ENCODE measurements around the gene TMEM117.
"Not testable (repeated sequence)": the region's sequence is repeated elsewhere in the genome, so short reads cannot be mapped to it uniquely, and the experiment has no call there.

TMEM117 gene

DNA sequence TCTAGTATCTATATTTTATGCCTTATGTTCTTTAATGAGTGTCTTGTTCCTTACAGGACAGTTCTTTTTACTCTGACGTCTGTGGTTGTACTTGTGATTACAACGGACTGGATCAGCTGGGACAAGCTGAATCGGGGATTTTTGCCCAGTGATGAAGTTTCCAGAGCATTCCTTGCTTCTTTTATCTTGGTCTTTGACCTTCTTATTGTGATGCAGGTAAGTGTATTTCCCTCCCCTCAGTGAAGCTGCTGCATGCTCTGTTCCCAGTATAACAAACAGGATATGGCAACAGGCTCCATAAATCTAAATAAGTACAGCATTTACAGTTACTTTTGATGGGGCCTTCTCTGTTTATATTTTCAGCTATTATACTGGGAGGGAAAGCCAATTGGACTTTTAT lies 463.6 kb downstream of the TMEM117 start:
- DNase-seq (ENCODE audit: low read depth) = no peak

DNA sequence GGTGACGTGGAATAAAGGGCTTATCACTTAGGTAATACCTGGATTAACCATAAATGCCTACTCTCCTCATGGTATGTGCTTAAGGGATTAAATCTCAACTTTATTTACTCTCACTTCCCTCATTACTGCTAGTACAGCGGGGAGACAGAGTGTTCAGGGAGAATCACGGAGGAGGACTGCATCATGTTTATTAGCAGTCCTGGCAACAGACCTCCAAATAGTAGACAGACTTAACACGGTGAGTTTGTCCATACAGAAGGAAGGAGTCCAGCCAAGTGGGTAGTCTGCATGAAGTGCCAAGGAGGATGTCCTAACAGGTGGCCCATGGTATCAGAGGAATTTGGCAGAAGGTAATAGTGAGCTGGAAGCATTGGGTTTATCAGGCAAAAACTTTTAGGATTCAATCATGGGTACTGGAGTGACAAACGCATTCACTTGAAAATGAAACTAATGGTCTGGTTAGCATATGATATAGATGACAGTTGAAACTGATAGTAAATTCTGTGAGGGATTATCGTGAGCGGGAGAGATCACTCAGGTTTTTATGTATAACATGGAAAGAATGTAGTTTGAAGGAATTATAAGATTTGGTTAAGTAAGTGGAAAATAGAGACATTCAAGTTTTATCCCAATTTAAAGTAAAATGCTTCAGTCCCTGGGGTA lies 471.8 kb downstream of the TMEM117 start:
- DNase-seq (ENCODE audit: low read depth) = no peak

DNA sequence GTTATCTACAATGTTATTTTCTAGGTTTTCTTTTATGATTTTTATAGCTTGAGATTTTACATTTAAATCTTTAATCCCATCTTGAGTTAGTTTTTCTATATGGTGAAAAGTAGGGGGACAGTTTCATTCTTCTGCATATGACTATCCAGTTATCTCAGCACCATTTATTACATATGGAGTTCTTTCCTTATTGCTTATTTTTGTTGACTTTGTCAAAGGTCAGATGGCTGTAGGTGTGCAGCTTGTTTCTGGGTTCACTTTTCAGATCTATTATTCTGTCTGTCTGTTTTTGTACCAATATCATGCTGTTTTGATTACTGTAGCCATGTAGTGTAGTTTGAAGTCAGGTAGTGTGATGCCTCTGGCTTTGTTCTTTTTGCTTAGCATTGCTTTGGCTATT lies 477.3 kb downstream of the TMEM117 start:
- DNase-seq (ENCODE audit: low read depth) = no peak

DNA sequence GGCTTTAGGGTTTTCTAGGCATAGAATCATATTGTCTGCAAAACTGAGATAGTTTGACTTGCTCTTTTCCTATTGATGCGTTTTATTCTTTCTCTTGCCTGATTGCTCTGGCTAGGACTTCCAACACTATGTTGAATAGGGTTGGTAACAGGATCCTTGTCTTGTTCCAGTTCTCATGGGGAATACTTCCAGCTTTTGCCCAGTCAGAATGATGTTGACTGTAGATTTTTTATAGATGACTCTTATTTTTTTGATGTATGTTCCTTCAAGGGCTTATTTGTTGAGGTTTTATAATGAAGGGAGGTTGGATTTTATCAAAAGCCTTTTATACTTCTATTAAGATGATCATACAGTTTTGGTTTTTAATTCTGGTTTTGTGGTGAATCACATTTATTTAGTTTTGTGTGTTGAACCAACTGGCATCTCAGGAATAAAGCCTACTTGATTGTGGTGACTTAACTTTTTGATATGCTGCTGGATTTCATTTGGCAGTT lies 478.2 kb downstream of the TMEM117 start:
- DNase-seq (ENCODE audit: low read depth) = no peak

DNA sequence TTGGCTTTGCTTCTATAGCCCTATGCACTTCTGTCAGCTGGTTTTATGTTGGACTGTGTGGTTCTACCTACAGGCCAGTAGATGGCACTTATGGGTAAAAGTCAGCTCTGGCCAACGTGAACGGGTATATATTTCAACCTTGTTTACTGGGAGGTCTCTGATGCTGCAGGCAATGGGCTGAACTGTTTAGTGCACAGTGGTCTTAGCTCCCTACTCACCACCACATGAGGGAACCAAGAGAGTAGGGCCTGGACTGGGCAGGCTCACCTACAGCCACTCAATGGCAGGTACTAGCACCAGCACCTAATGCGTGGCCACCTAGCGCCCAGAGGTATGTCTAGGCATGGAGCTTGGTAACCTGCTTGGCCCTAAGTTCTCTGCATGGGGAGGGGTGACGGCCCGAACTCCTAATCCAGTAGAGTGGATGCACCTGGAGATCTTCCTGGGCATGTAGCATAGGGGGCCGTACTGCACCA lies 481.8 kb downstream of the TMEM117 start:
- DNase-seq (ENCODE audit: low read depth) = no peak

DNA sequence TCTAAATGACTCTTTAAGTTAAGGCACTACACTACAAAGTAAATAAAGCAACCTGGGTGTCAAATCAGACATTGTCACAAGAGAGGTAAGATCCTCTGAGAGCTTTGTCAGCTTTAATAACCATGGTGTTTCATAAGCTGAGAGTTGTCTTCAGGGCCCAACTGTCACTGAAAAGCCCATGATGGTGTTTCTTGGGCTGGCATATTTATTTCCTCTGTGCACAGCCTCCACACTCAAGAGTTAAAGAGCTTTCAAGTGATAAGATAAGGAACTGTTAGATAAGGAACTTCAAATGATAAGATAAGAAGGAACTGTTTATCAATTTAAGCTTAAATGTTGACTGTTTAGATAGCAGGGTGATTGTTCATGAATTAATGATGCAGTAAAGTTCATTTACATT lies 495.4 kb downstream of the TMEM117 start:
- DNase-seq (ENCODE audit: low read depth) = no peak

DNA sequence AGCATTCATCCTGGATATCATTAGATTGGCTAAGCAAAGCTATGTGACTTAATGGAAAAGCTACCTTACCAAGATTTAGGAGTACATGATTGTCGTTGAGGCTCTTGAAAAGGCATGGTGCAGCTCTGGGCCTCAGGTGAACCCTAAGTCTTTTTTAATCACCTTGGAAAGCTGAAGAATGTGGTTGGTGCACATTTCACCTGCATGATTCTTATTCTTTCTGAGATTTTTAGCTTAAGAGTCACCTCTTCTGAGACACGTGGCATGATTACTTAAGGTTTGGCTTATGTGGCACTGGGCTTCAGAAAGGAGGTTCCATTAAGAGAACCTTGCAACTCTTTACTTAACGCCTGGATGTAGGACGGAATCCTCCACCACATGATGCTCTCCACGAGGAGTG lies 498.5 kb downstream of the TMEM117 start:
- DNase-seq (ENCODE audit: low read depth) = no peak

DNA sequence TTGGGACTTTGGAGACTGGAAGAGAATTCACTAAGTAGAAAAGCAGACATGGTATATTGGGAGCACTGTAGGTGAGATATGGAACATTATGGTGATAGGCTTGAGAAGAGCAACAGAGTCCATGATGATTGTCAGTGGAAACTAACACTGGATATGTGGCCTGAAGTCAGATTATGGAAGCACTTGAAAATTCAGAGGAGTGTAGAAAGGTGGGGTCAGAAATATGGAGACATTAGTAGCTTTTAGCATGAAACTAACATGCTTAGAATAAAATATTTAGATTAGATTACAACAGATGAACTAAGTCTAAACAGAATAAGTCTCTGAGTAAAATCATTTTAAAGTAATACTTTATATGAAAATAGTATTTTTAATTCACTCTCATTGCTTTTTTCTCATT lies 499.1 kb downstream of the TMEM117 start:
- DNase-seq (ENCODE audit: low read depth) = no peak

DNA sequence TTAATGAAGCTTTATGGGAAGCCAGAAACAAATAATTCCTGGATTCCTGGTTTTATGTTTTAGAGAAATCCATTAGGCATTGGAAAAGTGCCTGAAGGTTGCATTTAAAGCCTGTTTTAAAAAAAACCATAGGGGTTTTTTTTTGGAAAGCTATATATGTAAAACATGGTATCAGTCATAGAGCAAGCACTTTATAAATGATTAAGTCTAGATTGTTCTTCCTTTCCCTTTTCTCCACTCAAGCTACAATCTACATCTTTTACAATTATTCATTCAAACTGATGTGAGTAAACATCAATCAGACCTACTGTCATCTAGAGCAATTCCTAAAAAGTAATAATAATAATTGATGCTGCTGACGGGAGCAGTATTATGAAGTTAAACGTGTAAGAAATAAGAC lies 500.7 kb downstream of the TMEM117 start:
- no peak for DNase-seq (ENCODE audit: low read depth)

DNA sequence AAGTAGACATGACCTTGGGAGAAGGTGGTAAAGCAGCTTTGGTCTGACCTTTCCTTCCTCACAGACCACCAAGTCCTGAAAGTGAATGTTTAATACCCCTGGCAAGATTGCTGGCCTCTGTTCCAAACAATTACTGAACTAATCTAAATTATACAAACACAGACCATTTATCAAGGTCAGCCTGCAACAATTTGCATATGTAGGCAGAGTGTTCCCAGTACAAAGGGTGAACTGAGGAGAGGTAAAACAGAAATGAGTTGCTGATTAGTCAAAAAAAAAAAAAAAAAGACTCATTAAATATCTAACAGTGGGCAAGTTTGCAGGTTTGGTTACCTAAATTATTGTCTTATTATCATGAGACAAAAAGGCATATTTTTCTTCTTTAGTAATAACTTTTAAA lies 506.5 kb downstream of the TMEM117 start:
- no peak for DNase-seq (ENCODE audit: low read depth)

DNA sequence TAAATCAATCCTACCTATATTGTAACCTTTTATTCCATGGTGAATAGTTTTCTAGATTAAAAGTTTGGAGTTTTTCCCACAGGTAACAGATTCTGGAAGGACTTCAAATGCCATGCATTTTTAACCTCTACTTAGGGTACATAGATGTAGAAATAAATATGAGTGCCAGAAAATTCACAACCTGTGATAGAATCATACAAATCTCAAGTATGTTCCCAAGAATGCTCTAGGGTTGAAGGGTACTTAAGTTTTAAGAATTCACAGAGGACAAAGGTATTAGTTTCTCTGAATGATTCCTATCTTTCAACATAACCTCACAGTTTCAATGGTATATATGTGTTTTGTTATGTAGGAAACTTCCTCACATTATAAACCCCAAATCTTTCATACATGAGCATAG lies 511.3 kb downstream of the TMEM117 start:
- DNase-seq (ENCODE audit: low read depth) = no peak

DNA sequence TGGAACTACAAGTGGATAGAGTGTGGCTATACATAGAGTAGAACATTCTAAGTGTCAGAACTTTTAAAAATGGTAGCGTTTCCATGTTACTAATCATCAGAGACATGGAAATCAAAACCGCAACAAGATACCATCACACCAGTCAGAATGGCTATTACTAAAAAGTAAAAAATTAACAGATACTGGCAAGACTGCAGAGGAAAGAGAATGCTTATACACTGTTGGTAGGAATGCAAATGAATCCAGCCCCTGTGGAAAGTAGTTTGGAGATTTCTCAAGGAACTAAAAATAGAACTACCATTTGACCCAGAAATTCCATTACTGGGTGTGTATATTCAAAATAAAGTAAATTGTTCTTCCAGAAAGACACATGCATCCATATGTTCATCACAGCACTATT lies 521.6 kb downstream of the TMEM117 start:
- no peak for DNase-seq (ENCODE audit: low read depth)

DNA sequence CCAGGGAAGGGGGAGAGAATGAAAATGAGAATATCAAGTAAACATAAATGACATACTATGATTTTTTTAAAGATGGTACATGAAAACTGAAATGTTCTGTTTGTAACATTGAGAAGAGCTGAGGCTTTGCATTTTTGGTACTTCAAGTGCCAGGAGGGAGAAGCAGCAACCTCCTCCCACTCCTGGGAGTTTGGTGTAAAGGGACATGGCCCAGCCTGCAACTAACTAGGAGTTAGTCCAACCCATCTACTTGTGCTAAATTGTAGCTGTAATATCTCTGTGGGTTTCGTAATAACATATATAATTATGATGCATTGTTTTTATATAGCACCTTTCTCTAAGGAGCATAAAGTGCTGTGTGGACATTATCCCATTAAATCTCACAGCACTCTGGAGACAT lies 522.8 kb downstream of the TMEM117 start:
- DNase-seq (ENCODE audit: low read depth) = no peak

DNA sequence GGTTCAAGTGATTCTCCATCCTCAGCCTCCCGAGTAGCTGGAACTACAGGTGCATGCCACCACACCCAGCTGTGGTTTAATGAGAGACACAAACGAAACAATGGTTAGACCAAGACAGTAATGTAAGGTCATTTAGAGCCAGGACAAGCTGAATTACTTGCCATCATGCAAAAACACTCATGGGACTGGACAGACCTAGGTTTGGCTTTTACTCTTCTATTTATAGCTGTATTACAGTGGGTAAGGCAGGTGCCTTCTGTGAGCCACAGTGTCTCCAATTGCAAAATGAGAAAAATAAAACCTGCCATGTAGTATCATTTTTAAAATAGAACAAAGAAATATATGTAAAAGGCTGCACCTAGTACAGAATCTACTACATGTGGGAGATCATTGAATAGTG lies 527.1 kb downstream of the TMEM117 start:
- no peak for DNase-seq (ENCODE audit: low read depth)

DNA sequence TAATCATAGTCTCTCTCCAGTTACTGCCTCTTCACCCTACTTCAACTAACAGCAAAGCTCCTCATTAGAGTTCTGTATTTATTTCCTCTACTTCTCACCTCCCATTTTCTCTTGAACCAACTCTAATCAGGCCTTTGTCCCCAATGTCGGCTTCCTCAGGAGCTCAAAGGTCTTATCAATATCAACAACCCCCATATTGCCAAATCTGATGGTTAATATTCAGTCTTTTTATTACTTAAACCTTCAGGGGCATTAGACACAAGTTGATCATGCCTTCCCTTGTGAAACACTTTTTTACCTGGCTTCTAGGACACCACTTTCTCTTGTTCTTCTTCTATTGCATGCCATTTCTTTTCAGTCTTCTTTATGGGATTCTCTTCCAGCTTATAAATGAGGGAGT lies 531.3 kb downstream of the TMEM117 start:
- DNase-seq (ENCODE audit: low read depth) = no peak

DNA sequence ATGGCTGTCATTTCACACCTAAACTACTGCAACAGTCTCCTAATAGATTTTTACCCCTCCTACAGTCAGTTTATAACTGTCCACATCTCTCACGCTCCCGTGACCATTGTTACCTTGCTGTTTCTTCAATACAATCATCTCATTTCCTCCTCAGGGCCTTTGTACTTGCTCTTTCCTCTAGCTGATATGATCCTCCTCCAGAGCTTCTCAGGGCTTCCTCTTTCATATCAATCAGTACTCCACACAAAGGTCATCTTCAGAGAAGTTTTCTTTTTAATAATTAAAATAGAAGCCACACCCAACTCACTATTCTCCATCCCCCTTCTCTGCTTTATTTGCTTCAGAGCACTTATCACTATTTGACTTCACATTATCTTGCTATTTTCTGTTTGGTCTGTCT lies 532.0 kb downstream of the TMEM117 start:
- DNase-seq (ENCODE audit: low read depth) = no peak

DNA sequence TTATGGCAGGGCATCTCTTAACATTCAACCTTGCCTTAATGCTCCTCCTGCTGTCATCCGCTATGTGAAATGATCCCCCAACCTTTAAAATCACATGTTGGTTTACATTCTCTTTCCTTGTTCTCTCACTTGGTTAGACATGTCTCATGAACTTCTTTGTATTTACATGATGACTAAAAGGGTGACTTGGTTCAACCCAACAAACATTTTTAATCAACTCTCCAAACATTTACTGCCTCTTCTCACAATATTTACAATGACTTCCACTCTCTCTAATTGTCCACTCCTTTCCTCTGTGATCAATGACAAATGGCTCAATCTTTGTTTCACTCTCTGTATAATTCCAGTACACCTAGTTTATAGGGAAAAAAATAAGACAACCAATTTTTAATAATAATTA lies 534.1 kb downstream of the TMEM117 start:
- no peak for DNase-seq (ENCODE audit: low read depth)

DNA sequence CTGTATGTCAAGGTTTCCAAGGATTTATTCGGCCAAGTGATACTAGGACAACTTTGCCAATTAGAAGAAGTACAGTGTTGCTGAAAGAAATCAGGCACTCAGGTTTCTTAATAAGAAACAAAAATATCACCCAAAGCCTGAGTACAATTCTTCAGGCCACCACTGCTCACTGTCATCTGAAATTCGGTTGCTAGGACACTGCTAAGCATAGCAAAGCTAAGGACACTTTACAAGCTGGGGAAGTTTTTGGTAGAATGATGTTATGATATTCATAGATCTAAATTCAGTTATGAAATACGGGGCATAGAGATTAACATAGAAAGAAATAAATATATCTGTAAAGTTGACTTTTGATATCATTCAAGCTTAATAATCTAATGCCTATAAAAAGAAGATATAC lies 535.1 kb downstream of the TMEM117 start:
- no peak for DNase-seq (ENCODE audit: low read depth)

DNA sequence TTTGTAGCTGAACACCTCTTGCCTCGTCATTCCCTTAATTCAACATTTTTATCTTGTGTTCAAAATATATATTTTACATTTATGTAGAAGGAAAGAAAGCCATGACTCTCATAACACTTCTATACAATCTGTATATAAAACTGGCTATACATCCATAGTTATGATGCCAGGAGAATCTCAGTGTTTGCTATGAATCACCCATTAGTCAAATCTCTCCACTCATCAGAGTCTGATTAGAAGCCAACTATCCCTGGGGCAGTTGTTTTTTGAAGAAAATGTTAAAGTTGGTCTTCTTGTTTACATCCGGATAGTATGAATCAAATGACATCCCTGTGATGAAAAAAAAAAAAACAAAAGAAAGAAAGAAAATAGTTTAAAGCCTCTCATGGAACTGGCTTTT lies 536.4 kb downstream of the TMEM117 start:
- no peak for DNase-seq (ENCODE audit: low read depth)

DNA sequence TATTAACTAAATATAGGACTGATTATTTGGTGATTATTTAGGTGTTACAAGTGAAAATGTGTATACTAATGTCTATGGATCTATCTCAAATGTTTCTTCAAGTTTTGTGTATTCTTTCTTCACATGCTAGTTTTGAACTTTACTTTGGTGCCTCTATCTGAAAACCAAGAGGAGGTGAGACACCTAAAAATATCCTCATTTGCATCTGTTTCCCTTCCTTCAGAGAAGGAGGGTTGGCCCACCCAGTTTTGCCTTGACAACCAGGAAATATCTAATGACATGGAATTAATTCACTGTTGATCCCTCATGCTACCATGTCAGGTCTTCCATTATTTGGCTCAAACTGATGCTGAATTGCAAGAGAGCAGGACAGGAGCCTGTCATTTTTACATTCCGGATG lies 539.8 kb downstream of the TMEM117 start:
- DNase-seq (ENCODE audit: low read depth) = no peak

DNA sequence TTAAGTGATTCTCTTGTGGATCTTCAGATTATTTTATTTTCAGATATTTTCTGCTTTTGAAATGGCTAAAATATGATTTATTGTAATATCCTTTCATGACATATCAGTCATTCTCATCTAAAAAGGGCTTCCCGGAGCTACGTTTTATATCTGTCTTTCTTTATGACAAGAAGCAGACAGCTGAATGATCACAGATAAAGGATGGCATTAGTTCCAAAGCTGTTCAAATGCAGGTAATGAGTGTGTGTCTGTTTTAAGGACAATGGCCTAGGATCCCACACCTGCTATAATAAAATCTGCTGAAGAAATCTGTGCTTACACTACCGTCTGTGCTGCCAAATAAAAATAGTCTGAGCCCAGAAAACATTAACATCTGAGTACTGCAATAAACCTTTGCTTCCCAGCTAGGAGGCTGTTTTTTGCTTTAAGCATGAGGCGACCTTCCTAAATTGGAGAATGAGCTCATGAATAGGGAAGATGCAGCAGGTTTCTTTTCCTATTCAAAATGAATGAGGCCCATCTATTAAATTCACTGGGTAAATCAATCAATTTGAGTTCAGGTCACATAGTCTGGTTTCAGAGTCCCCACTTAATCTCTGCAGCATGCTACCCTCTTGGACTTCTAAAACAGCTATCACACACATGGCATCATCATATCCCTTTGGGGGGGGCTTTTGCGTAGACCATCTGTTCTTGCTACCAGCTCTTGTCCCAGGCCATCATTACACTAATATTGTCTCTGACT lies 541.7 kb downstream of the TMEM117 start:
- DNase-seq (ENCODE audit: low read depth) = no peak

DNA sequence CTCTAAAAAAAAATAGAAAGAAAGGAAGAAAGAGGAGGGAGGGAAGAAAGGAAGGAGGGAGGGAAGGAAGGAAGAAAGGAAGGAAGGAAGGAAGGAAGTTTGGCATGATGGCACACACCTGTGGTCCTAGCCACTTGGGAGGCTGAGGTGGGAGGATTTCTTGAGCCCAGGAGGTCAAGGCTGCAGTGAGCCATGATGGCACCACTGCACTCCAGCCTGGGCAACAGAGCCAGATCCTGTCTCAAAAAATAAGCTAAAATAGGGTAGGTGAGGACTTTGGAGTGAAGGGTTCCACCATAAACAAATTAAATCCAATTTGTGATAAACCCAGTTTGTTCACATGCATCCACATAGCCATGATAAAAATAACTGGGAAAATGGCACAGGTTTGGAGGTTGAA lies 543.2 kb downstream of the TMEM117 start:
- not testable (repeated sequence) for DNase-seq (ENCODE audit: low read depth)

DNA sequence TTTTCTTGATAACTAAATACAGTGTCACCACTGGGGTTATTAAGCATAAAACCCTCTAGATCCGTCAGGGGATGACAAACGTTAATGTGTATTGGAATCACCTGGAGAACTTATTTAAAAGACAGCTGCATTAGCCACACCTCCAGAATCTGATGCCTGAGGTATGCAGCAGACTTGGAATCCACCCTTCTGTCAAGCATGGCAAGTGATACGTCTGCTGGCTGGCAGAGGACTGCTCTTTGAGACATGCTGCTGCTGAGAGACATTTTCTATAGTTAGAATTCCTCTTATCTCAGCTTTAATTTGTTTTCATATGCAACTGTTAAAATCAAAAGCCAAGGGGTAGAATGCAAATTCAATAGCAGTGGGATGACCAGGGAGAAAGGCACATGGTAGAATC lies 544.0 kb downstream of the TMEM117 start:
- DNase-seq (ENCODE audit: low read depth) = no peak

DNA sequence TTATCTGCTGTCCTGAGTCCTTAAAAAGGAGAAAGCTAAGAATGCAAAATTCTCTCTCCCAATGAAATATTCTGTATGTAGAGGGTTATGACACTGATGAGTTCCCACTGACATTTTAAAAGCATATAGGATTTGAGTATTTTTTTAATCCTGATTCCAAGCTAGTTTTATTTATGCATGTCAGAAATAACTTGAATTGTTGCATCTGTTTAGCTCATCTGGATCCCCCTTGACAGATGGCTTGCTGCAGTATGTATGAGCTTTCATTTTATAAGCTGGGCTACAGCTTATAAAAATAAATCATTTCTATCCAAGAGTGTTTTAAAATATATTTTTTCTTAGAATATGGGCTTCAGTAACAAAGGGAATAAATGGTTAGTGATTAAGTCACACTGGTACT lies 545.0 kb downstream of the TMEM117 start:
- no peak for DNase-seq (ENCODE audit: low read depth)

Data from activated gamma-delta T cell treated with anti-CD3 and anti-CD28 coated beads, Interleukin-2, amount 50 U/mL, for 16 hours (primary cell).